HG02981 (cell line): ENCODE measurements around the gene KCNIP4.
"Not testable (repeated sequence)": the region's sequence is repeated elsewhere in the genome, so short reads cannot be mapped to it uniquely, and the experiment has no call there.

Experiments
- ATAC-seq: cut with Tn5 transposase; IDR thresholded peaks from one replicate; pipeline ENCODE4 v1.9.1; 2021; ENCODE audit warnings: mild to moderate bottlenecking, moderate library complexity; ENCODE audit not compliant: unreplicated experiment

Gene KCNIP4

GRCh38 chr4:21948347-21949072 is at the start of gene KCNIP4:
Gene KCNIP4, minus strand, starts transcription at chr4:21948772.
- no peak for ATAC-seq

- ATAC-seq, result not testable (repeated sequence)
These were observed 48.0 kb upstream of the KCNIP4 start for GRCh38 chr4:21996618-21997017.

GRCh38 chr4:21992330-21992729 is 43.8 kb upstream of the KCNIP4 start:
- no peak for ATAC-seq

- ATAC-seq, result no peak
These were observed 43.0 kb upstream of the KCNIP4 start for GRCh38 chr4:21991562-21991961.

GRCh38 chr4:21991050-21991449 is 42.5 kb upstream of the KCNIP4 start:
- no peak for ATAC-seq

GRCh38 chr4:21989351-21989750 is 40.8 kb upstream of the KCNIP4 start:
- no peak for ATAC-seq

- ATAC-seq, result no peak
These were observed 37.7 kb upstream of the KCNIP4 start for GRCh38 chr4:21986307-21986706.

GRCh38 chr4:21982087-21982486 is 33.5 kb upstream of the KCNIP4 start:
- no peak for ATAC-seq

- ATAC-seq, result no peak
These were observed 30.6 kb upstream of the KCNIP4 start for GRCh38 chr4:21979196-21979595.

GRCh38 chr4:21976166-21976565 is 27.6 kb upstream of the KCNIP4 start:
- ATAC-seq, result no peak

- no peak for ATAC-seq
These were observed 25.3 kb upstream of the KCNIP4 start for GRCh38 chr4:21973850-21974249.

- no peak for ATAC-seq
These were observed 16.3 kb upstream of the KCNIP4 start for GRCh38 chr4:21964762-21965319.

- no peak for ATAC-seq
These were observed 14.1 kb upstream of the KCNIP4 start for GRCh38 chr4:21962691-21963090.

GRCh38 chr4:21960793-21961192 is 12.2 kb upstream of the KCNIP4 start:
- no peak for ATAC-seq

- ATAC-seq, result no peak
These were observed 6.3 kb upstream of the KCNIP4 start for GRCh38 chr4:21954916-21955315.

GRCh38 chr4:21953653-21954052 is 5.1 kb upstream of the KCNIP4 start:
- ATAC-seq, result no peak

- ATAC-seq, result no peak
These were observed 4.0 kb upstream of the KCNIP4 start for GRCh38 chr4:21952549-21952948.

- ATAC-seq, result no peak
These were observed 493 bp upstream of the KCNIP4 start for GRCh38 chr4:21949073-21949457.

- ATAC-seq, result no peak
These were observed 703 bp downstream of the KCNIP4 start for GRCh38 chr4:21947791-21948346.

GRCh38 chr4:21946858-21947257 is 1.7 kb downstream of the KCNIP4 start:
- no peak for ATAC-seq

GRCh38 chr4:21921526-21922180 is 26.9 kb downstream of the KCNIP4 start:
- ATAC-seq, result no peak

- no peak for ATAC-seq
These were observed 32.8 kb downstream of the KCNIP4 start for GRCh38 chr4:21915761-21916160.
